ENCODE data around the gene PPP4R3B. TPM values are rescaled to one million over a fixed set of nuclear protein-coding genes. Genes with fewer than 3 reads are reported as not detected.

PPP4R3B gene
- polyA plus RNA-seq, 1 donor (not counting 4 experiments of a cell fraction or from before 2014, with no cell fraction given): 30.1 TPM

DNA sequence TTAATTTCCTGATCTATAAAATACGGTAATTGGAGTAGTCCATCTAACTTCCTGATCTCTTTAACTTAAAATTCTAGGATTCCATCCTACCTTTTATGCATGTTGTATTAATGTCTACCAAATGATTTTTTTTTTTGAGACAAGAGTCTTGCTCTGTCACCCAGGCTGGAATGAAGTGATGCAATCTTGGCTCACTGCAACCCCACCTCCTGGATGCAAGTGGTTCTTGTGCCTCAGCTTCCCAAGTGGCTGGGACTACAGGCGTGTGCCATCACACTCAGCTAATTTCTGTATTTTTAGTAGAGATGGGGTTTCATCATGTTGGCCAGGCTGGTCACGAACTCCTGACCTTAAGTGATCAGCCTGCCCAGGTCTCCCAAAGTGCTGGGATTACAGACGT is 50.1 kb downstream of the PPP4R3B start:
- no peaks in the 10 kb centered on the region for H3K79me2 ChIP-seq (ENCODE audit: control insufficient read depth, insufficient read depth, low read length)
- H3K27me3 ChIP-seq (ENCODE audit: control insufficient read depth, extremely low read depth, insufficient read depth, low read length): no peaks in the 10 kb centered on the region
- no peak overlapping the region for H3K4me2 ChIP-seq (ENCODE audit: control insufficient read depth, extremely low read depth, insufficient read depth, low read depth, low read length)
- TF ChIP-seq, protein P1, sequence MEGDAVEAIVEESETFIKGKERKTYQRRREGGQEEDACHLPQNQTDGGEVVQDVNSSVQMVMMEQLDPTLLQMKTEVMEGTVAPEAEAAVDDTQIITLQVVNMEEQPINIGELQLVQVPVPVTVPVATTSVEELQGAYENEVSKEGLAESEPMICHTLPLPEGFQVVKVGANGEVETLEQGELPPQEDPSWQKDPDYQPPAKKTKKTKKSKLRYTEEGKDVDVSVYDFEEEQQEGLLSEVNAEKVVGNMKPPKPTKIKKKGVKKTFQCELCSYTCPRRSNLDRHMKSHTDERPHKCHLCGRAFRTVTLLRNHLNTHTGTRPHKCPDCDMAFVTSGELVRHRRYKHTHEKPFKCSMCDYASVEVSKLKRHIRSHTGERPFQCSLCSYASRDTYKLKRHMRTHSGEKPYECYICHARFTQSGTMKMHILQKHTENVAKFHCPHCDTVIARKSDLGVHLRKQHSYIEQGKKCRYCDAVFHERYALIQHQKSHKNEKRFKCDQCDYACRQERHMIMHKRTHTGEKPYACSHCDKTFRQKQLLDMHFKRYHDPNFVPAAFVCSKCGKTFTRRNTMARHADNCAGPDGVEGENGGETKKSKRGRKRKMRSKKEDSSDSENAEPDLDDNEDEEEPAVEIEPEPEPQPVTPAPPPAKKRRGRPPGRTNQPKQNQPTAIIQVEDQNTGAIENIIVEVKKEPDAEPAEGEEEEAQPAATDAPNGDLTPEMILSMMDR (optimal IDR thresholded peaks at IDR 0.05 in 1 of 3, IDR thresholded peaks at IDR 0.05 in 1 of 3, conservative IDR thresholded peaks at IDR 0.05 in 1 of 3; ENCODE audit: extremely low read depth in 1 of 3, insufficient read depth in 2 of 3, low read length in 3 of 3): no peak
- TF ChIP-seq EZH2 (IDR thresholded peaks at IDR 0.05; ENCODE audit: low read length): no peak
- H4K20me1 ChIP-seq (ENCODE audit: control insufficient read depth, extremely low read depth, insufficient read depth, low read length): no peaks in the 10 kb centered on the region
- H3K4me3 ChIP-seq (ENCODE audit: control insufficient read depth in 2 of 3, extremely low read depth in 1 of 3, insufficient read depth in 2 of 3, low read depth in 1 of 3, low read length in 3 of 3): no peak overlapping the region
- no peak overlapping the region for H3K9ac ChIP-seq (ENCODE audit: control insufficient read depth, extremely low read depth, insufficient read depth, low read length)
- H3K4me1 ChIP-seq (ENCODE audit: control insufficient read depth, extremely low read depth, insufficient read depth, low read length): no peaks in the 10 kb centered on the region
- H3K36me3 ChIP-seq (ENCODE audit: control insufficient read depth in 2 of 2, extremely low read depth in 1 of 2, insufficient read depth in 2 of 2, low read length in 2 of 2): peaks cover 0 to 4% of the 10 kb centered on the region in 2 experiments
- dilution Hi-C loops (cut with MboI; ENCODE audit: extremely low pct_ligation_motif_present, low sequenced_read_pairs): no loop called here
- no peaks in the 10 kb centered on the region for H3K9me3 ChIP-seq (ENCODE audit: control insufficient read depth, low read depth, low read length)
- DNase-seq (ENCODE audit: low read depth, low spot score) (no peak), FAIRE-seq (no peak)
- no peak overlapping the region for H3K27ac ChIP-seq (ENCODE audit: control insufficient read depth, insufficient read depth, low read length)
- H2AFZ ChIP-seq (ENCODE audit: control insufficient read depth, low read length): no peak overlapping the region
- H3K9me1 ChIP-seq (ENCODE audit: control insufficient read depth, extremely low read depth, insufficient read depth, low read length): no peaks in the 10 kb centered on the region

DNA sequence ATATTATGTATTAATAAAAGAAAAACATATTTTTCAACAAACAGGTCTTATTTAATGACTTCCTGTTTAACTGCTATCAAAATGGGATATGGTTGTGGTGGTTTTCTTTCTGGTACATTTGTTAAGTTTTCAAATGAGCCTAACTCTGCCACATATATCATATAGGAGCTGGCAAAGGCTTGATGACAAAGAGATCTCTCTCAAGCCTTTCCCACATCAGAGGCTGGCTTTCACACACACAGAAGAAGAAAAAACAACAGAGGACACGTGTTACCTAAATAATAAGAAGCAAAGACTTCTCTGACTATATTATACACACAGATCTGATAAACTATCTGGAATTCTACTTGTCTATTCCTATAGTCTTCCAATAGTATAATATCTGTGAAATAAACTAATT is 51.8 kb downstream of the PPP4R3B start:
- Histone ChIP-seq H3K9me1 (ENCODE audit: control insufficient read depth, extremely low read depth, insufficient read depth, low read length) (no peaks in the 10 kb centered on the region), H2AFZ (ENCODE audit: control insufficient read depth, low read length) (no peak overlapping the region), H3K4me3 (ENCODE audit: control insufficient read depth in 2 of 3, extremely low read depth in 1 of 3, insufficient read depth in 2 of 3, low read depth in 1 of 3, low read length in 3 of 3) (no peak overlapping the region), H3K79me2 (ENCODE audit: control insufficient read depth, insufficient read depth, low read length) (no peaks in the 10 kb centered on the region), H3K27ac (ENCODE audit: control insufficient read depth, insufficient read depth, low read length) (no peak overlapping the region), H3K9ac (ENCODE audit: control insufficient read depth, extremely low read depth, insufficient read depth, low read length) (no peak overlapping the region), H3K9me3 (ENCODE audit: control insufficient read depth, low read depth, low read length) (no peaks in the 10 kb centered on the region), H3K4me1 (ENCODE audit: control insufficient read depth, extremely low read depth, insufficient read depth, low read length) (no peaks in the 10 kb centered on the region), H3K4me2 (ENCODE audit: control insufficient read depth, extremely low read depth, insufficient read depth, low read depth, low read length) (no peak overlapping the region), H3K27me3 (ENCODE audit: control insufficient read depth, extremely low read depth, insufficient read depth, low read length) (no peaks in the 10 kb centered on the region), H4K20me1 (ENCODE audit: control insufficient read depth, extremely low read depth, insufficient read depth, low read length) (no peaks in the 10 kb centered on the region), H3K36me3 (ENCODE audit: control insufficient read depth in 2 of 2, extremely low read depth in 1 of 2, insufficient read depth in 2 of 2, low read length in 2 of 2) (peaks cover 0 to 14% of the 10 kb centered on the region in 2 experiments)
- FAIRE-seq: no peak
- TF ChIP-seq, protein P1 (optimal IDR thresholded peaks at IDR 0.05 in 1 of 3, IDR thresholded peaks at IDR 0.05 in 1 of 3, conservative IDR thresholded peaks at IDR 0.05 in 1 of 3; ENCODE audit: extremely low read depth in 1 of 3, insufficient read depth in 2 of 3, low read length in 3 of 3): no peak
- DNase-seq (ENCODE audit: low read depth, low spot score): no peak
- dilution Hi-C loops (cut with MboI; ENCODE audit: extremely low pct_ligation_motif_present, low sequenced_read_pairs): no loop called here
